T-cell (primary cell): ENCODE measurements around the gene PCBD1. TPM values are rescaled to one million over a fixed set of nuclear protein-coding genes. Genes with fewer than 3 reads are reported as not detected.

Source experiments
- ATAC-seq, 4 experiments: fragments of 200-7000 bp in 3 of 4; fragments of 150-1000 bp in 1 of 4; cut with Tn5 transposase; replicated peaks in 1 of 4; 1 replicate in 3 of 4; 2 replicates in 1 of 4; pipeline ENCODE4 v1.10.0; 2021; ENCODE audit warnings: moderate library complexity in 3 of 4, mild to moderate bottlenecking in 2 of 4, moderate number of reproducible peaks in 1 of 4
- CTCF ChIA-PET, 2 donors: fragments of 300-600 bp; sonication (Branson Sonifier 250); formaldehyde crosslinking; loops; one replicate each; lab custom pipeline; 2022; ENCODE audit warnings: antibody characterized with exemption in 2 of 2; lab: Charles Lee
- POLR2A ChIA-PET, 2 donors: fragments of 300-600 bp; sonication (Branson Sonifier 250); formaldehyde crosslinking; loops; one replicate each; lab custom pipeline; 2022; ENCODE audit warnings: antibody characterized with exemption in 2 of 2; lab: Charles Lee
- DNase-seq, 35 experiments: peaks; one replicate each; pipeline versions ENCODE4 v3.0.0 to v3.0.0-alpha.2; 2013 to 2023
- H3K27ac ChIP-seq: one replicate; pipeline ENCODE4 v1.5.1; 2013; ENCODE audit warnings: low read length
- H3K27me3 ChIP-seq, 2 experiments: replicated peaks in 1 of 2; 1 replicate in 1 of 2; 2 replicates in 1 of 2; pipeline versions ENCODE4 v1.6.1 to v1.7.0; 2013; ENCODE audit warnings: low read length in 1 of 2, mixed read lengths in 1 of 2; ENCODE audit not compliant: control insufficient read depth in 2 of 2, insufficient read depth in 2 of 2; ENCODE audit errors: extremely low read depth in 1 of 2
- H3K36me3 ChIP-seq, 2 donors: 1 replicate in 1 of 2; 2 replicates in 1 of 2; pipeline versions ENCODE4 v1.6.1 to v1.7.0; 2013; ENCODE audit warnings: low read length in 1 of 2; ENCODE audit not compliant: control insufficient read depth in 2 of 2, insufficient read depth in 1 of 2; ENCODE audit errors: extremely low read depth in 1 of 2
- H3K4me1 ChIP-seq, 2 experiments: 1 replicate in 1 of 2; 2 replicates in 1 of 2; pipeline versions ENCODE4 v1.6.1 to v1.7.0; 2013; ENCODE audit warnings: low read length in 2 of 2, mixed read lengths in 1 of 2; ENCODE audit not compliant: insufficient read depth in 2 of 2, control insufficient read depth in 1 of 2; ENCODE audit errors: extremely low read depth in 1 of 2
- H3K4me3 ChIP-seq, 2 donors: 1 replicate in 1 of 2; 2 replicates in 1 of 2; pipeline versions ENCODE4 v1.5.1 to v1.7.0; 2013; ENCODE audit warnings: mild to moderate bottlenecking in 2 of 2, low read length in 1 of 2, moderate library complexity in 1 of 2; ENCODE audit not compliant: control insufficient read depth in 1 of 2; ENCODE audit errors: extremely low read depth in 1 of 2
- H3K9me3 ChIP-seq: 2 replicates; pipeline ENCODE4 v1.7.0; 2013
- H3K27ac Mint-ChIP-seq, 2 donors: one replicate each; pipeline ENCODE4 v1.8.0; 2020 to 2021; ENCODE audit warnings: mild to moderate bottlenecking in 2 of 2, mixed read lengths in 2 of 2
- H3K27me3 Mint-ChIP-seq, 2 donors: one replicate each; pipeline ENCODE4 v1.8.0; 2021 to 2022; ENCODE audit warnings: mixed read lengths in 2 of 2
- H3K36me3 Mint-ChIP-seq: one replicate; pipeline ENCODE4 v1.8.0; 2021; ENCODE audit warnings: mixed read lengths
- H3K4me1 Mint-ChIP-seq, 3 donors: one replicate each; pipeline ENCODE4 v1.8.0; 2020 to 2022; ENCODE audit warnings: mixed read lengths in 3 of 3, mild to moderate bottlenecking in 1 of 3
- H3K4me3 Mint-ChIP-seq, 3 donors: one replicate each; pipeline ENCODE4 v1.8.0; 2020 to 2022; ENCODE audit warnings: mild to moderate bottlenecking in 3 of 3, mixed read lengths in 3 of 3, moderate library complexity in 3 of 3
- H3K9me3 Mint-ChIP-seq, 3 donors: one replicate each; pipeline ENCODE4 v1.8.0; 2020 to 2022; ENCODE audit warnings: mixed read lengths in 3 of 3
- WGBS: methylation state at CpG from one replicate; pipeline ENCODE4 v1.1.5; 2013; ENCODE audit warnings: missing lambda C conversion rate; ENCODE audit not compliant: insufficient coverage; 5-methylcytosine and 5-hydroxymethylcytosine counted together
- total RNA-seq, 35 experiments: library from RNA in 6 of 35; stranded (reverse) in 6 of 35; fragments of 120-200 nt in 1 of 35; gene quantifications; one replicate each; pipeline versions ENCODE4 v1.2.1 to v1.2.4 and lab custom pipeline; 2013 to 2026

The PCBD1 gene
- total RNA-seq: 10 to 100 TPM in 1 of 5 donors, 1 to 10 TPM in 4; 6.5 to 10.0 (median 9.2) TPM
- total RNA-seq (2013): 12.4 TPM
- 2.4 to 17.4 (median 3.8) reads per million in 29 experiments for total RNA-seq (lab: John Stamatoyannopoulos, UW)

DNA sequence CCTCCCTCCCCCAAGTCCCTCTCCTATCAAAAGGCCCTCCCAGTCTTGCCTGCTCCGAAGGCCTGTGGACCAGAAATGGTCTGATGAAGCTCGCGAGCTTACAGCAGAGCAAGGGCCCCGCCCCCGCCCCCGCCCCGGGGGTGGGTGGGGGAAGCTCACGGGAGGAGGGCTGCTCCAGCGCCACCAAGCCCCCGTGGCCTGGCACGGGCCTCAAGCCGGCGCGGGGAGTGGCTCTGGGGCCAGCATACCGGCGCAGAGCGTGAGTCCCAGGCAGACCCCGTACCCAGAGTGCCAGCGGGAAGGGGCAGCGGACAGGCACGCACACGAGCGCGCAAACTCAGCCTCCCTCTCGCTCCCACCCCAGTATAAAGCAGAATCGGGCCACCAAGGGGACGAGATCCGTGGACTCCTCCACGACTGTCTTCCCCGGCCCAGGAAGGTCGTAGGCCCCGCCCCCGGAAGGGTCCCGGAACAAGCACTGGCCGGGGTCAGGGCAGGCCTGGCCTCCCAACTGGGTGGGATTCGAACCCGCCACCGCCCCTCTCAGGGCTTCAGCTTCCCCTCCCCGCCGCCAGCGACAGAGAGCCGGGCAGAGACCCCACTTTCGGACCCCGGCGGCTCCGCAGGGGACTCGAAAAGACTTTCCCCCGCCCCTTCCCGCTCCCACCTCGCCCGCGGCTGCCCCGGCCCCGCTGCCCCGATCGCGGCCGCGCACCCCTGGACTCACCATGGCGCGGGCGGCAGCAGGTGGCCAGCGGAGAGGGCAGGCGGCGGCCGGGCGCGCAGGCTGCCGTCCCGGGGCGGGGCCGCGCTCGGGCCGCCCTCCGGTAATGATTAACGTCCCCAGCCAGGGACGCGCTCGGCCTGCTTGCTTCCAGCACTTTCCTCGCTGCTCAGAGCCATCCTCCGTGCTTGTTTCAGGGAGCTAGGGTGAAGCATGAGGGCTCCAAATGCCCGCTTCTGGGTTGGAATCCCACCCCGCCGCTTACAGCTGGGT is at the start of gene PCBD1:
PCBD1 (minus strand) TSS at position 762 of the 997 bp plus-strand sequence; CDS start at position 730, 32 bp downstream.
- WGBS: under 1% methylated on average over 77 of the region's 85 CpGs
- peak; percentile 80 to 92 (median 83) for ATAC-seq
- Histone ChIP-seq H3K27ac (peak within 1 kb of the TSS; percentile 86), H3K36me3 (peaks cover 0 to 11% of the 10 kb centered on the region in 2 donors), H3K27me3 (no peaks in the 10 kb centered on the region), H3K9me3 (no peaks in the 10 kb centered on the region), H3K4me1 (peaks cover 0 to 12% of the 10 kb centered on the region in 2 experiments), H3K4me3 (peak within 1 kb of the TSS; percentile 68 to 97)
- peak; percentile 46 to 82 (median 70) for DNase-seq
- POLR2A ChIA-PET: interaction anchor here in 1 of 2 donors (0.5 kb wide), 1 partner anchor 10 kb away, joined by 3 read pairs; no protein-coding TSS in a partner anchor
- Mint-ChIP-seq H3K9me3 (no peaks in the 10 kb centered on the region), H3K4me1 (peaks cover 7 to 17% (median 10%) of the 10 kb centered on the region in 3 donors), H3K4me3 (peak within 1 kb of the TSS; percentile 86 to 89 (median 87)), H3K36me3 (peaks cover 12% of the 10 kb centered on the region), H3K27ac (peak within 1 kb of the TSS; percentile 82 to 84), H3K27me3 (no peaks in the 10 kb centered on the region)
- CTCF ChIA-PET: interaction anchor here (0.6 to 0.9 kb wide), 3 partner anchors 10 to 329 kb away, joined by 3 to 6 read pairs (median 3); no protein-coding TSS in a partner anchor

DNA sequence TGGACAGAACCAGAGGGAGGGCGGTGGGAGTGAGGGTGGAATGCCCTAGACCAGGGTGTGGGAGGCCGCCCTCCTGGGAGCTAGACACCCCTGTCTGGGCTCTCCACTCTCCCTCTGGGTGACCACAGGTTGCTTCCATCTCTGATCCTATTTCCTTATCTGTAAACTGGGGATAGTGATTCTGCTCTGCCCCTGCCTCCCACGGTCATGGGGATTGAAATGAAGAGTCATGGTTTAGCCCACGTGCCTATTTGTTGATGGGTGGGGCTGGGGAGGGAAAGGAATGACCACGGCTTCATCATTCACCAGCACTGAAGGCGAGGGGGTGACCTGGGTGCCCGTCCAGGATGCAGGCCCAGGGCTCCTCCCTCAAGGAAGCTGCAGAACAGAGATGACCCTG is 49.3 kb upstream of the PCBD1 start:
- no peak overlapping the region for H3K27ac ChIP-seq
- ATAC-seq (no peak), DNase-seq (no peak)
- ChIA-PET CTCF (no interaction called here), POLR2A (no interaction called here)
- H3K4me3 Mint-ChIP-seq: no peak overlapping the region
- H3K4me1 ChIP-seq: no peaks in the 10 kb centered on the region
- 44% methylated on average over 5 of the region's 7 CpGs for WGBS
- H3K36me3 Mint-ChIP-seq: no peaks in the 10 kb centered on the region
- H3K27ac Mint-ChIP-seq: no peak overlapping the region
- no peaks in the 10 kb centered on the region for H3K4me1 Mint-ChIP-seq
- H3K9me3 ChIP-seq: no peaks in the 10 kb centered on the region
- peaks cover 0 to 6% of the 10 kb centered on the region in 2 donors for H3K27me3 Mint-ChIP-seq
- no peak overlapping the region for H3K4me3 ChIP-seq
- peaks cover 0 to 19% of the 10 kb centered on the region in 2 experiments for H3K27me3 ChIP-seq
- no peaks in the 10 kb centered on the region for H3K36me3 ChIP-seq
- H3K9me3 Mint-ChIP-seq: no peaks in the 10 kb centered on the region

DNA sequence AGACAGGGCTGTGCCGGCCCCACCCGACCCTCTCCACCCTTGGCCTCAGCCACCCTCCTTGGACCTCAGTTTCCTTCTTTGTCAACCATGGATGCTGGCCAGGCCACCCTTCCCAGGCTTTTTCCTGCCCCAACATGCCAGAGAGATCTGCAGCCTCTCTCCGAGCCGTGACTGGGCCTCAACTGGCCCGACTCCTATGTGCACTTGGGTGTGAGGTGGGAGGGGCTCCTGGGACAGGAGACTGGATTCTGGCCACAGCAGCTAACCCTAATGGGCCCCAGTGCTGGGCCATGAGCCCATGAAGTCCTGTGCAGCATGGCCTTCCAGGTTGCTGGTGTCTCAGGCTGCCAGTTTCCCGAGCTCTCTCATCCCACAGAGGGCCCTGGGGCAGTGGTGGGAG is 47.7 kb upstream of the PCBD1 start:
- Histone ChIP-seq H3K36me3 (no peaks in the 10 kb centered on the region), H3K27me3 (peaks cover 0 to 23% of the 10 kb centered on the region in 2 experiments), H3K27ac (no peak overlapping the region), H3K4me3 (no peak overlapping the region), H3K9me3 (no peaks in the 10 kb centered on the region), H3K4me1 (no peaks in the 10 kb centered on the region)
- ATAC-seq (no peak), DNase-seq (no peak)
- Mint-ChIP-seq H3K36me3 (no peaks in the 10 kb centered on the region), H3K9me3 (no peaks in the 10 kb centered on the region), H3K4me1 (no peaks in the 10 kb centered on the region), H3K27ac (no peak overlapping the region), H3K4me3 (no peak overlapping the region), H3K27me3 (peaks cover 0 to 6% of the 10 kb centered on the region in 2 donors)
- CTCF ChIA-PET: no interaction called here
- 80% methylated on average over 2 of the region's 6 CpGs for WGBS
- POLR2A ChIA-PET: no interaction called here

DNA sequence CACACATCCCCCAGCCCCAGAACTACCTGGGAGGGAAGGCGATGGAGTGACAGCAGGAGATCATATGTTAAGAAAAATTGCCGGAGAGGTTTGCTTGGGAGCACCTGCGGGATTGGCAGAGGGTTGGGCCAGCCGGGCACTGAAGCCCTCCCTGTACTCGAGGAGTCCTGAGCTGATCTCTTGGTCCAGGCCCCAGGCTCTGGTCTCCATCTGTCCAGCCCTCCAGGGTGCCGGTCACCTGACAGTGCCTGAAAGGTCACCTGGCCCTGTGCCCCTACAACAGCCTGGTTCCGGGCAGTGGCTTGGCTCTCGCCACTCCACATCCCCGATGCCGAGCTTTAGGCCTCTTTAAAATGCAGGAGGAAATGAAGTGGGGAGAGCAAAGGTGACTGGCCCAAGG is 47.3 kb upstream of the PCBD1 start:
- DNase-seq (no peak), ATAC-seq (no peak)
- Histone ChIP-seq H3K9me3 (no peaks in the 10 kb centered on the region), H3K4me1 (no peaks in the 10 kb centered on the region), H3K27me3 (peaks cover 0 to 20% of the 10 kb centered on the region in 2 experiments), H3K36me3 (no peaks in the 10 kb centered on the region), H3K27ac (no peak overlapping the region), H3K4me3 (no peak overlapping the region)
- H3K9me3 Mint-ChIP-seq: no peaks in the 10 kb centered on the region
- no peak overlapping the region for H3K27ac Mint-ChIP-seq
- CTCF ChIA-PET: no interaction called here
- no peaks in the 10 kb centered on the region for H3K4me1 Mint-ChIP-seq
- no peak overlapping the region for H3K4me3 Mint-ChIP-seq
- H3K36me3 Mint-ChIP-seq: no peaks in the 10 kb centered on the region
- 80% methylated on average over 6 of the region's 10 CpGs for WGBS
- POLR2A ChIA-PET: no interaction called here
- peaks cover 0 to 6% of the 10 kb centered on the region in 2 donors for H3K27me3 Mint-ChIP-seq

DNA sequence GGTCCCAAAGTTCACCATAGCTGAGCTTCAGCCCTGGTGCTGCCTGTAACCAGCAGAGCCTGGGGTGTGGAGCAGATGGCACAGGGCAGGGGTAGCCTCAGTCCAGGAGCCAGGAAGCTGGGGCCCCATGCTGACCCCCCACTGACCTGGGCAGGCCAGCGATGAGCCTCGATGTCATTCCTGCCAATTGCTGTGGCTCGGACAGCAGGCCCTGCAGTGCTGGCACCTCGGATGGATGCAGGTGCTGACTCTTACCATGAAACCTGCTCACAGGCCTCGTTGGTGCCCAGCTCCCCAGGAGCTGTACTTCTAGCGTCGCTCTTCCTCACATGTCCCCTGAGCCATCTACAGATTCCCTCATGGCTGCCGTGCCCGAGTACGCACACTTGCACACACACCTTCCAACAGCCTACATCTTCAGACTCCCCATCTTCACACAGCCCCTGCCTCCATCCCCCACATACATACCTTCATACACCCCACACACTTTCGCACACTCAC is 46.8 kb upstream of the PCBD1 start:
- WGBS: 85% methylated on average over 10 of the region's 11 CpGs
- no peak overlapping the region for H3K4me3 ChIP-seq
- ChIA-PET CTCF (no interaction called here), POLR2A (no interaction called here)
- Mint-ChIP-seq H3K4me1 (no peaks in the 10 kb centered on the region), H3K4me3 (no peak overlapping the region), H3K27ac (no peak overlapping the region), H3K36me3 (no peaks in the 10 kb centered on the region), H3K9me3 (no peaks in the 10 kb centered on the region), H3K27me3 (peaks cover 0 to 6% of the 10 kb centered on the region in 2 donors)
- peaks cover 0 to 20% of the 10 kb centered on the region in 2 experiments for H3K27me3 ChIP-seq
- no peaks in the 10 kb centered on the region for H3K36me3 ChIP-seq
- no peak for DNase-seq
- H3K4me1 ChIP-seq: no peaks in the 10 kb centered on the region
- no peak for ATAC-seq
- no peak overlapping the region for H3K27ac ChIP-seq
- H3K9me3 ChIP-seq: no peaks in the 10 kb centered on the region

DNA sequence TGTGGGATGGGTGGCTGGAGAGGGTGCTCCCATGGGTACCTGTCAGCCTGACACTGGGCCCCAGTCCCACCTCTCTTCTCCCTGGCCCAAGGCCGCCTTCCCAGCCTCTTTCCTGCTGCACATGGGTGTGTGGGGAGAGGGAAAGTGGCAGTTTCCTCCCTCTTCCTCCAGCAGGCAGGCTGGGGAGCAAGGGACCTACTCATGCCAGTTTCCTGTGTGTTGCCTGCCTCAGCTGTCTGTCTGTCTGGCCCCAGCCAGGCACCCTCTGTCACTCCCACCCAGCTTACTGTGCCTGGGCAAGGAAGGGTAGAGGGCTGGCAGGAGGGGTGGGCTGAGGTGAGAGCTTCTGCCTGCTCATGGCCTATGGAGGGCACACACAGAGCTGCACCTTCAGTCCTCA is 46.3 kb upstream of the PCBD1 start:
- CTCF ChIA-PET: no interaction called here
- peaks cover 0 to 6% of the 10 kb centered on the region in 2 donors for H3K27me3 Mint-ChIP-seq
- POLR2A ChIA-PET: interaction anchor here in 1 of 2 donors (0.5 kb wide), 1 partner anchor 842 kb away, joined by 4 read pairs; no protein-coding TSS in a partner anchor
- ATAC-seq (no peak), DNase-seq (no peak)
- no peaks in the 10 kb centered on the region for H3K4me1 Mint-ChIP-seq
- no peak overlapping the region for H3K4me3 ChIP-seq
- no peaks in the 10 kb centered on the region for H3K9me3 ChIP-seq
- no CpG with 5 or more reads among the region's 1 CpG for WGBS
- no peaks in the 10 kb centered on the region for H3K9me3 Mint-ChIP-seq
- no peak overlapping the region for H3K27ac ChIP-seq
- H3K27ac Mint-ChIP-seq: no peak overlapping the region
- no peaks in the 10 kb centered on the region for H3K4me1 ChIP-seq
- H3K4me3 Mint-ChIP-seq: no peak overlapping the region
- peaks cover 0 to 22% of the 10 kb centered on the region in 2 experiments for H3K27me3 ChIP-seq
- no peaks in the 10 kb centered on the region for H3K36me3 Mint-ChIP-seq
- H3K36me3 ChIP-seq: no peaks in the 10 kb centered on the region
